GF-D8 (cell line): ENCODE data around the gene CCDC134.
"Not testable (repeated sequence)": the region's sequence is repeated elsewhere in the genome, so short reads cannot be mapped to it uniquely, and the experiment has no call there.

ENCODE experiments used
- DNase-seq: peaks from one replicate; lab custom pipeline; 2025; lab: John Stamatoyannopoulos, UW

CCDC134 gene

DNA sequence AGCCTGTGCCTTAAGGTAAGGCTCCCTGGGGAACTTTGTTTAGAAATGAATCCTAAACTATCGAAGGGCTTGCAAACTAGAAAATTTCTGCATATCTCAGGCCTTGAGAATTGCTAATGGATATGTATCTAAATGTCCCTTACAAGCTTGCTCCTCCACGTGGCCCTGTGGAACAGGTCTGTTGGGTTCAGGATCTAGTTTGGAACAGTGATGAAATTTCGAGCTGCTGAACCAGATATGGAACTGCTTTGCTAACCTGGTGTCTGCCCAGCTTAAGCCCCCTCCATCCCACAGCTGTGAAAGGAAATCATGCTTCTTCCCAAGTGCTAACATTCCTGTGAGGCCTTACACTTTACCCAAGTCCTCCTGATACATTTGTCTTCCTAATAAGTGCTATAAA is 44.0 kb downstream of the CCDC134 start:
- no peak for DNase-seq

DNA sequence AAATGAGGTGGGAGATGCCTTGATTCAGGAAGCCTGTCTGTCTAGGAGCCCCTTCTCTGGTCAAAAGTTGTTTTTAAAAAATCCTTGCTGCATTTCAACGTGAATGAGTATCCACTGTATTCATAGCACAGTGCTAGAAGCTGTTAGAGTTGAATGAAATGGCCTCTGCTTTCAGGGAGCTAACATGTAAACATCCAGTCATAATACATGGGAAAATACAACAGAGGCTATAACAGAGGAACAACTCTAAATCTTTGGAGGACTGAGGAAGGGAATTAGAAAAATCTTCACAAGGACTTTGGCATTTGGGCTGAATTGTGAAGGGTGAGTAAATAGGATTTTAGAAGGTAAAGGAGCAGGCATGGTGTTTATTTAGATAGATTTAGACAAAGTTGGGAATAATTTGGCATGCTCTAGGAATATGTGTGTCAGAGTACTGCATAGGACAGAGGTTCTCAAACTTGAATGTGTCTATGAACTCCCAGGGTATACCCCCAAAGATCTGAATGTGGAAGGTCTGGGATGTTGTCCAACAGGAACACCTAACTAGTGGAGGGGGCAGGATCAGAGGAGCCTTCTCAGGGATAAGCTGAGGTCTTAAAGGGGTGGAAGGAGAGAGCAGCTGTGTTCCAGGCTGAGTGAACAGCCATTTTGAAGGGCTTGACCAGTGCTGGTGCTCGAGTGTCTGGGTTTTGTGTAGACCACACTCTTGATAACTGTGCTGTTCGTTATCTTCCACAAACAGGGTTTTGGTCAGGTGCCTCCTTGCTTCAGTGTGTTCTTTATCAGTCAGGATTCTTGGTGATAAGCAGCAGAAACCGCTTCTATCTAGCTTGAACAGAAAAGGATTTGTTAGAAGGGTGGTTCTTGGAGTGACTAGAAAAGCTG is 45.1 kb downstream of the CCDC134 start:
- peak; percentile 27 for DNase-seq

DNA sequence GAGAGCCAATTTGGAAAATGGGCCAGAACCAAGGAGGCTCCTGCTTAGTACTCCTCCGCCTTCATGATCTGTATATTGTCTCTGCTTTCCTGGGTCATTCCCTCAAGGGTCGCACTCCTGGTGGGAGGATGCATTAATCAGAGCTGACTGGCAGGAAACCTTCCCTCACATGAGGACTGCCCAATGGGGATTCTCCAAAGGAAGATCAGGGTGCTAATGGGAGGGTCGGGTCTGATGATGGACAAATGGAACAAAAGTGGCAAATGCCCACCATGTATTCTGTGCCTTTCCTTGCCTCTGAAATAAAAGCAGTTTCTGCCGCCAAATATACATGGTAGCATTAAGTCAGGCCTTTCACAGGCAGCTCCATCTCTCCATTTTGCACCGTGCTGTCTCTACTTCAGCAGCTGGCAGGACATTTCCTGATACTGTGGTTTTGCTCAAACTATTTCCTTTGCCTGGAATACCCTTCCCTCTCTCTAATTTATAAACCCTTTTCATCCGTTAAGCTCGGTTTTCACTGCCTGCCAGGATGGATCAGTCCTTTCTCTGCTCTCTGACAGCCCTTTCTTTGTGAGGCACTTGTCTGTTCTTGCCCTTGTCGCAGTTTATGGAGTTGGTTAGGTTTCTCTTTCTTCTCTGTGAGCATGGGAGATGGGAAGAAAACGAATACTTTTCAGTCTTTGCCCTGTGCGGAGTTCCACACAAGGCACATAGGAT is 45.9 kb downstream of the CCDC134 start:
- no peak for DNase-seq

DNA sequence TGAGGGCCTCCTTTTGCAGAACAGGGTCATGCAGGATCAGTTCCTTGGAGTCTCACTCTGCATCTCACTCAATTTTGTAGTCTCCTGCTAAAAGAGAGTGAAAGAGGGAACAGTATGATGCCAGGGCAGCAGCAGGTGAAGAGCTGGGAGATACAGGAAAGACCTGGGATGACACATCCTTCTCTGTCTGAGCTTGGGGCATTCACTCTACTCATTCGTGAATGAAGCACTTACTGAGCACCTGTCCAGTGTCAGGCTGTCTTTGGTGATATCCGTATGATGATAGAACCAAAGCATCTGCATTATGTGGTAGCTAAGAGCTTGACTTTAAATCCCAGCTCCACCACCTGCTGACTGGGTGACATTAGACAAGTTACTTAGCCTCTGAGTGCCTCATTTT is 46.8 kb downstream of the CCDC134 start:
- DNase-seq: no peak

DNA sequence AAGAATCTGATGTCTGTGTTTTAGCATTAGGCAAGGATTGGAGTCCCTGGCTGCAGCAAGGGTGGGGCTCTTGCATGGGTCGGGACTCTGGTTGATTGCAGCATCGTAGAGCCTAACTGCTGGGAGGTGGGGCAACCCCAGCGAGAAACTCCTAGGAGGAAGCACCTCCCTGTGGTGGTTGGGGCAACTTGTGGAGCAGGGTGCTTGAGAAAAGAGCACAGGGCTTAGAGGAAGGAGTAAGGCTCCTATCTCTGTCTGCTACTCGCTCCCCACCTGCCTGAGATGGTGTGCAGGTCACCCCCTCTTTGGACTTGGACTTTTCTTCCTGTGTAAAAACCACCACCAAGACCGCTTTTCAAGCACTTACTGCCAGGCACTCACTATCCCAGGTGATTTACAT is 48.0 kb downstream of the CCDC134 start:
- DNase-seq: peak; percentile 83

DNA sequence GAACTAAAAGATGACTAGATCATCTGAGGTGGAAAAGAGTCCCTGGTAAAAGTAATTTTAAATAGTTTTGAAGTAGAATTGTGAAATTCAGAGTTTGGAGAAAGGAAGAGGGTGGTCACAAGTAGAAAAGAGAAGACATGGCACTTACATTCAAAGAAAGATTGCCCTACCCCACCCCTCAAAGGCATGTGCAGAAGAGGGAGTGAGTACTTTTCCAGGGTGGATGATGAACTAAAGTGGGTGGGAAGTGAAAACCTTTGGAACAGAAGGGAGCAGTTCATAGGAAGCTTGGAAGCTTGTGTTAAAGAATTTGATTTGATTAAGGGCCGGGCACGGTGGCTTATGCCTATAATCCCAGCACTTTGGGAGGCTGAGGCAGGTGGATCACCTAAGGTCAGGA is 56.0 kb downstream of the CCDC134 start:
- DNase-seq: no peak

DNA sequence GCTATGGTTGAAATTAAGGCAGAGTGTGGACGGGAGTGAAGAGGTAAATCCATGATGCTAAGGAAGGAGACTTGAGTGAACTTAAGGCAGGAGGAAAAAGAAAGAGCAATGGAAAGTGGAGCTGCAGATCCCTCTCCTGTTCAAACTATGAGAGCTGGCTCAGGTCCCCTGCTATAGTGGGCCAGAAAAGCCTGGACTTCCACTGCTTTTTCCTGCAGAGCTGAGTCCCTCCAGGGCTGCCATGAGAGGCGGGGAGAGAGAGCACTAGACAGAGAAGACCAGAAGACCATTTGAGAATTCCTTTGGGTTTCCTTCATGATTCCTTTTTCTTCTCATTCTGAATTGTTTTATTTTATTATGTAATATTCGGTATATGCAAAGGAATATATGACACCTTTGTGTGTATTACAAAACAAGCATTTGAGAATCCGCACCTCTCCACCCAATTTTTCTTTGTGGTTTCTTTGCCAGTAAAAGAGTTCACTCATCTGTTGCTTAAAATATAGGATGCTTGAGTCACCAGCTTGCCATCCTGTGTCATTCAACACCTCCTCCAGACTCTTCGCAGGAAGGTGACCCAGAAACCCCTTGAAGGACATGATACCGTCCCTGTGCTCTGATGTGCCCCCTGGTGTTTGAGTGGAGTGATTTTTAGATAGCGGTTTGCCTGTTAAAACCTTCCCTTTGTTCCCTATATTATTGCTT is 56.8 kb downstream of the CCDC134 start:
- peak; percentile 61 for DNase-seq

DNA sequence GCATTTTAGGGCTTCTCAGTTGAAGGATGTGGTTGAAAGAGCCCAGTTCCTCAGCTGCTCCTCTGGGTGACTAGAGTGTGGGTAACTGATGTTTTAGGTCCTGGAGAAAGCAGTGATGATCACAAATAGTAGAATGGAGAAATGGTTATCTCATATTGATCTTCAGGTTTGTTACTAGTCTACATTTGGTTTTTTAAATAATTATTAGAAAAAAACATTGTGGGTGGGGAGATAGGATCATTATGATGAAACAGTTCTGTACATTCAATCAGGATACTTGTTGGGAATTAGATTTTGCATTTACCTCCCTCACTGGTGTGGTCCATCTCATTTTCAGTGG is 57.4 kb downstream of the CCDC134 start:
- DNase-seq: no peak

DNA sequence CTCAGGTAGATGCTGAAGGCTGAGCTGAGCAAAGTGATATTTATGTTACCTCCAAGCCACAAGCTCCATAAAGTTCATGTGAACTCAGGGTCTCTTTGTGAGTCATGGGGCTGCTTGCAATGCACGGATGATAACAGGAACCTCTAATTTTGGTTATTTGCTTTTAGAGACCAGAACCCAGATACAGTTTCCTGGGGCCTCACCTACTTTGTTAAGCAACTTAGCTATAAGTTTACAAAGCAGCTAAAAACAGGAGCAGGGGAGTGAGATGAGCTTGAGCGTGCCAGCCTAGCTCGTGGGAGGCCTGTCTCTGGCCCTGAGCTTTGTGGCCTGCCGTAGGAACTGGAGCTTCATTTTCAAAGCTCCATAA is 61.7 kb downstream of the CCDC134 start:
- DNase-seq: no peak

DNA sequence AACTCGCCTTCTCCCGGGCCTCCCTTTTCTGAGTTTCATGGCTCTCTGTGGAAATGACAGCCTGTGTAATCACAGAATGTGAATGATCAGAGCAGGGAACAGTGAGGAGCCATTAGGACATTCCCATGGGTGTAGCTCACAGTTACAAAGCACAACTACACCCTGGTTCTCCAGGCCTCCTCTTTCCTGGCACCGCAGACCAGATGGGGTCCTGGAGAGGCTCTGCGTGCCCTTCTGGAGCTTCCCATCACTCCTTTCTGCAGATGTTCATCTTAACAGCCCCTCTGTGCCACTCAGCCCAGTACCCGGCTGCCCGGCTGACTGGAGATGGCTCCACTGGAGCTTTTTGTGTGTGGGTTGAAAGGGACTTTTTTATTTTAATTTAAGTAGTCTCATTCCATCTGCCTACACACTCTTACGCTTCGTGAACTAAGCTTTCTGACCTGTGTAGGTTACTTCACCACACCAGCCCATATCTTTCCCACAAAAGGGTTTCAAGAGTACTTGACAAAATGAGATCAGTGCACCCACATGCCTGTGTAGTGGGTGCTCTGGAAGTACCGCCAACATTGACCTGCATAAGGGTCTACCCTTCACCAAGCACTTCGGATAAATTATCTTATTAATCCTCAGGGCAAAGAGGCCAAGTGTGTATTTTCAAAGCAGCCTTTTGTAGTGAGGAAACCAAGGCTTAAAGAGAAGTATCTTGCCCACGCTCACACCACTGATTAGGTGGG is 62.2 kb downstream of the CCDC134 start:
- no peak for DNase-seq

DNA sequence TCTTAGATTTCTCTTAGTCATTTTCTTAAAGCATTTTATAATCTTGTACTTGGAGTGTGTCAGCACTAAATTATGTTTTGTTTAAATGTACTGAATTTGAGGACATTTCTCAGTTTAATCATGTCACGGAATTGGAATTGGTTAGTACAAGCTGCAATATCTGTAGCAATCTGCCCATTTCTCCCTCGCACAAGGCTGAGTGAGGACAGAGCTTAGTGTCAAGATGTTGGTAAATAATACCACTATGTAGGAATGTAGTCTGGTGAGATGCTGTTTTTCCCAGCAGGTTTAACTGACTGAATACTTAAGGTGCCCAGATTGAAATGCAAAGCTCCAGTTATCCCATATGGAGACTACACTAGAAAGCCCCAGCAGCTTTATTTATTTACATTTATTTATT is 63.0 kb downstream of the CCDC134 start:
- DNase-seq: no peak

DNA sequence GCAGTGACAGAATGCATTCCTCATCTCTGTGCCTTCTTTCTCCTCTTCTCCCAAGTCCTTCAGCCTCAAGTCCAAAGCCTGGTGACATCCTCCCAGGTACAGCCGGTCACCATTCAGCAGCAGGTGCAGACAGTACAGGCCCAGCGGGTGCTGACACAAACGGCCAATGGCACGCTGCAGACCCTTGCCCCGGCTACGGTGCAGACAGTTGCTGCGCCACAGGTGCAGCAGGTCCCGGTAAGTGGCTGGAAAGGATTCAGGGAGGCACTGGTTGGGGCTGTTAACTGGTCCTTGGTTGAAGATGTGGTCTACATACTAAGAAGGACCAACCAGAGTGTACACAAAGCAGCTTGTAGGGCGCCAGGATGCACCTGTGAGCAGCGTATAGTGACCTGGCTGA is 68.1 kb downstream of the CCDC134 start:
- no peak for DNase-seq

DNA sequence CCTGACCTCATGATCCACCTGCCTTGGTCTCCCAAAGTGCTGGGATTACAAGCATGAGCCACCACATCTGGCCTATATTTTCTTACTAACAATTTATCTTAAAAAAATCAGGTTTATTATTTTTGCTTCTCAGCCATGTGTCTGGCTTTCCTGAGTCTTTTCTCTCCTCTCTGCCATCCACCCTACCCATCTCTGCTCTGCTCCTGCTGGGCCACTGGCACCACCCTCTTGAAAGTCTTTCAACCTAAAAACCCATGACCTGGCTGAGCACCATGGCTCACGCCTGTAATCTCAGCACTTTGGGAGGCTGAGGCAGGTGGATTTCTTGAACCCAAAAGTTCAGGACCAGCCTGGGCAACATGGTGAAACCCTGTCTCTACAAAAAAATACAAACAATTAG is 69.6 kb downstream of the CCDC134 start:
- not testable (repeated sequence) for DNase-seq

DNA sequence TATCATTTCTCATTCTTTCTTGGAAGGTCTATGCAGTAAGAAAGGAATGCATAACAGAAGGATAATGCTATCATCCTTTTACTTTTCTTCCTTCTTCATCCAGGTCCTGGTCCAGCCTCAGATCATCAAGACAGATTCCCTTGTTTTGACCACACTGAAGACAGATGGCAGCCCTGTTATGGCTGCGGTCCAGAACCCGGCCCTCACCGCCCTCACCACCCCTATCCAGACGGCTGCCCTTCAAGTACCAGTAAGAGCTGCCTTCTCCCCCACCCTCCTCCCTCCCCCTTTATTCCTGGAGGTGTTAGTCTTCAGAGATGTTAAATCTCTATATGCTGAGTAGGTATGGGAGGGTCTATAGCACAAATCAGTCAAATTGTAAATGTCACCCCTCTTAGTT is 70.3 kb downstream of the CCDC134 start:
- DNase-seq: no peak

DNA sequence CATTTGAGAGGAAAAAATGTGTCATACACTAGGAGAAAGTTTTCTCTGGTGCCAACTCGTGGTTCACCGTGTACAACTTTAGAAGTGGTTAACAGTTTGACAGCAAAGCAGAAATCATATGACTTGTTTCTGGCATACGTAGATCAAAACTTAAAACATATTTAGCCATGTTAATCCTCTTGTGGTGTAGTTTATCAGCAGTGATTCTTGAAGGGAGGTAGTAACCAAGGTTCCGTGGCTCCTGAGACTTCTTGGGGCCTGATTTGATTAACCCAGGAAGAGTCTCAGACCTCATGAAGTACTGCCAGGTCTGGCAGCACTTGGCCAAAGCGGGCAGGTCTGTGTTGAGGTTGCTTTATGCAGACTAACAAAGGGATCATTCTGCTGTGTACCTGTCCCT is 72.9 kb downstream of the CCDC134 start:
- no peak for DNase-seq

DNA sequence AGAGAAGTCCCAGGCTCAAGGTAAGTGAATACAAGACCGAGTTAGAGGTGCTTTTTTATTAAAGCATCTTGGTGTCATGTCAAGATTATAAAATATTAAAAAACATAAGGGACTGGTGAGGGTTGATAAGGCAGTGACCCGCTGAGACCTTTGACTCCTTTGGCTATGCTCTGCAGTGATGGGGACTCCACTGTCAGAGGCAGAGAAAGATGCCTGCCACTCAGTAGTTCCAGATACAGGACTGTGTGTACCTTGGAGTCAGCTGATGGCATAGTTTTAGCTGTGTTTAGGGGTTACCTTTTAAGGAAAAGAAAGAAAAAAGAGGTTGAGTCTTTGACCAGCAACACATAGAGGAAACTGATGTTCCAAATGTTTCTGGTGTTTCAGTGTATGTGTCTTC is 73.6 kb downstream of the CCDC134 start:
- DNase-seq: no peak

DNA sequence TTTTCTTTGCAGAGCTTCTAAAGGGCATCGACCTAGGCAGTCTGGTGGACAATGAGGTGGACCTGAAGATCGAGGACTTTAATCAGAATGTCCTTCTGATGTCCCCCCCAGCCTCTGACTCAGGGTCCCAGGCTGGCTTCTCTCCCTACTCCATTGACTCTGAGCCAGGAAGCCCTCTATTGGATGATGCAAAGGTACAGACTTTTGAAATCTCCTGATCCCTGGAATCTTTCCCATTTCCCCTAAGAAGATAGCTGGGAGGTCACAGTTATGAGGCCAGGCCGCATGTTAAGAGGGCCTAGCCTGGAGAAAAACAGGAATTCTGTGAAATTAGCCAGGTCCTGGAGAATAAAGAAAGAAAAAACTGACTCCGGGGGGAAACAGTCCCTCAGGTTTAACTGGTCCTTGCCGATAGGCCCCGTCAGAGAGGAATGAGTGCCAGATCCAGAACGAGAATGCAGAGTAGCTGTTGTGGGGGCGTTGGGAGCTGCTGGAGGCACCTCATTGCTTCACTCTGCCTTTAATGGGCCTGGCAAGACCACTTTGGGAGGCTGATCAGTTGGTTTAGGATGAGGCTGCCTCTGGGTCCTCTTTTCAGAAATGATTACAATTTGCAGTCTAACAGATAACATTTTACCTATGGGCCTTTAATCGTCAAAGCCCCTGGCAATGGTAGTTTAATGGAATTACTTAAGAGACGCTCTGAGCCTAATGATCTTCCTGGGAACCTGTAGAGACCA is 75.2 kb downstream of the CCDC134 start:
- no peak for DNase-seq
